Liver (tissue), 9 donors: ENCODE data around the gene TRPM1. TPM values are rescaled to one million over a fixed set of nuclear protein-coding genes. Genes with fewer than 3 reads are reported as not detected.

ENCODE experiments used
- DNase-seq: peaks from one replicate; pipeline ENCODE4 v3.0.0-alpha.2; 2017; ENCODE audit warnings: low spot score
- H3K27ac ChIP-seq, 2 donors: one replicate each; pipeline ENCODE4 v1.7.0; 2013; ENCODE audit warnings: inconsistent platforms in 2 of 2, low read length in 2 of 2, control low read depth in 1 of 2, low read depth in 1 of 2, mild to moderate bottlenecking in 1 of 2
- H3K27me3 ChIP-seq, 4 donors: one replicate each; pipeline versions ENCODE4 v1.6.1 to v1.7.0; 2013; ENCODE audit warnings: low read length in 3 of 4, inconsistent platforms in 1 of 4, mild to moderate bottlenecking in 1 of 4, moderate library complexity in 1 of 4; ENCODE audit not compliant: control insufficient read depth in 4 of 4, insufficient read depth in 4 of 4
- H3K36me3 ChIP-seq, 4 donors: one replicate each; pipeline versions ENCODE4 v1.6.1 to v1.7.0; 2013; ENCODE audit warnings: low read length in 3 of 4, mild to moderate bottlenecking in 3 of 4, low read depth in 1 of 4, moderate library complexity in 1 of 4; ENCODE audit not compliant: control insufficient read depth in 4 of 4, insufficient read depth in 3 of 4
- H3K4me1 ChIP-seq, 4 donors: one replicate each; pipeline versions ENCODE4 v1.6.1 to v1.7.0; 2013; ENCODE audit warnings: low read length in 3 of 4, mild to moderate bottlenecking in 3 of 4, moderate library complexity in 1 of 4; ENCODE audit not compliant: control insufficient read depth in 4 of 4, insufficient read depth in 4 of 4
- H3K4me3 ChIP-seq, 3 donors: one replicate each; pipeline versions ENCODE4 v1.6.1 to v1.7.0; 2013; ENCODE audit warnings: low read length in 3 of 3, control low read depth in 1 of 3, low read depth in 1 of 3, mild to moderate bottlenecking in 1 of 3
- H3K9ac ChIP-seq, 2 donors: one replicate each; pipeline ENCODE4 v1.7.0; 2013; ENCODE audit warnings: low read length in 2 of 2, mild to moderate bottlenecking in 2 of 2, moderate library complexity in 2 of 2, control low read depth in 1 of 2, low read depth in 1 of 2
- H3K9me3 ChIP-seq, 4 donors: one replicate each; pipeline versions ENCODE4 v1.6.1 to v1.7.0; 2013; ENCODE audit warnings: low read length in 3 of 4; ENCODE audit not compliant: control insufficient read depth in 4 of 4
- EGR1 ChIP-seq, 2 donors: IDR thresholded peaks; 2 replicates each; pipeline ENCODE4 v1.6.1; 2016 to 2018; ENCODE audit warnings: antibody characterized with exemption in 2 of 2, low read depth in 2 of 2
- FOXA1 ChIP-seq: IDR thresholded peaks from 2 replicates; pipeline ENCODE4 v1.6.1; 2016; ENCODE audit warnings: antibody characterized with exemption
- FOXA2 ChIP-seq: IDR thresholded peaks from 2 replicates; pipeline ENCODE4 v1.6.1; 2016; ENCODE audit warnings: antibody characterized with exemption
- GABPA ChIP-seq, 2 donors: IDR thresholded peaks in 1 of 2; conservative IDR thresholded peaks in 1 of 2; 2 replicates each; pipeline ENCODE4 v1.6.1; 2016; ENCODE audit warnings: antibody characterized with exemption in 2 of 2, mild to moderate bottlenecking in 1 of 2, moderate library complexity in 1 of 2
- HNF4A ChIP-seq, 2 donors: conservative IDR thresholded peaks; 2 replicates each; pipeline ENCODE4 v1.6.1; 2016; ENCODE audit warnings: antibody characterized with exemption in 2 of 2, mild to moderate bottlenecking in 2 of 2
- HNF4G ChIP-seq: IDR thresholded peaks from 2 replicates; pipeline ENCODE4 v1.6.1; 2016; ENCODE audit warnings: antibody characterized with exemption
- JUND ChIP-seq, 2 donors: IDR thresholded peaks; 2 replicates each; pipeline ENCODE4 v1.6.1; 2016; ENCODE audit warnings: antibody characterized with exemption in 2 of 2
- NR2F2 ChIP-seq: IDR thresholded peaks from 2 replicates; pipeline ENCODE4 v1.6.1; 2016; ENCODE audit warnings: antibody characterized with exemption
- RAD21 ChIP-seq, 2 donors: IDR thresholded peaks; 2 replicates each; pipeline ENCODE4 v1.6.1; 2016; ENCODE audit warnings: antibody characterized with exemption in 2 of 2, mild to moderate bottlenecking in 2 of 2
- RXRA ChIP-seq, 2 donors: IDR thresholded peaks; 2 replicates each; pipeline ENCODE4 v1.6.1; 2017 to 2018; ENCODE audit warnings: antibody characterized with exemption in 2 of 2, mild to moderate bottlenecking in 1 of 2
- SP1 ChIP-seq: IDR thresholded peaks from 2 replicates; pipeline ENCODE4 v1.6.1; 2018; ENCODE audit warnings: antibody characterized with exemption, mild to moderate bottlenecking
- TAF1 ChIP-seq: conservative IDR thresholded peaks from 2 replicates; pipeline ENCODE4 v1.6.1; 2016; ENCODE audit warnings: antibody characterized with exemption, mild to moderate bottlenecking
- YY1 ChIP-seq: IDR thresholded peaks from 2 replicates; pipeline ENCODE4 v1.6.1; 2016; ENCODE audit warnings: antibody characterized with exemption, mild to moderate bottlenecking
- WGBS: extraction: QIAGEN DNeasy Blood & Tissue Kit; methylation state at CpG from one replicate; pipeline ENCODE4 v1.1.7; 2013; 5-methylcytosine and 5-hydroxymethylcytosine counted together
- polyA plus RNA-seq, 2 donors: library from polyadenylated mRNA; stranded (reverse) in 1 of 2; unstranded in 1 of 2; fragments of 200-250 nt in 1 of 2; fragments of >200 nt in 1 of 2; fragmentation: Nextera tagmentation in 1 of 2; extraction: Ambion mirVana in 1 of 2; gene quantifications; one replicate each; pipeline versions ENCODE4 v1.2.1 to v1.2.3, GENCODE V29; 2013 to 2015
- total RNA-seq, 2 donors: library from RNA; depleted of rRNA; stranded (reverse); fragments of >200 nt; gene quantifications; one replicate each; pipeline ENCODE4 v1.2.3, GENCODE V29; 2014
- TF ChIP-seq, protein P1 (sequence below): fragments of 150-350 bp; IDR thresholded peaks from 2 replicates; pipeline ENCODE4 v1.5.1; 2017; ENCODE audit warnings: improper control_type of control experiment, low read depth, low read length; ENCODE audit not compliant: missing input control
- TF ChIP-seq, protein P2 (sequence below): IDR thresholded peaks from 2 replicates; pipeline ENCODE4 v1.6.1; 2016; ENCODE audit warnings: antibody characterized with exemption, mild to moderate bottlenecking
- TF ChIP-seq, protein P3 (sequence below): IDR thresholded peaks from 2 replicates; pipeline ENCODE4 v1.6.1; 2016; ENCODE audit warnings: antibody characterized with exemption
- TF ChIP-seq, protein P4 (sequence below): IDR thresholded peaks from 2 replicates; pipeline ENCODE4 v1.6.1; 2016; ENCODE audit warnings: antibody characterized with exemption
- TF ChIP-seq, protein P5 (sequence below): IDR thresholded peaks from 2 replicates; pipeline ENCODE4 v1.6.1; 2016; ENCODE audit warnings: antibody characterized with exemption
- donor health status: healthy.
- donor health status: healthy.
- donor health status: healthy.
- donor health status: healthy.
- donor health status: healthy.

The TRPM1 gene
- total and polyA plus RNA-seq, 4 donors, result not detected

DNA sequence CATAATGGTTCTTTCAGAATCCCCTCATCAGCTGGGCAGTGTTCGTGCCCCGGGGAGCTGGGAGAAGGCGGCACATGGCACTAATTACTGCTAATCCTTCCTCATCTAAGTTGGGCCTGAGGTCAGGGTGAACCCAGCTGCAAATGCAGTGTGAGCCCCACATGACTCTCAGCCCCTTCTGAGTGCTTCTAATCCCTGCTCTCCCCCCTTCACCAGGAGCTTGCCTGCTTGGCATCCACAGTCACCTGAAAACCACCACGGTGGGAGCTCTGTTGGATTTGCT, 455 bp upstream of the TRPM1 start:
- Histone ChIP-seq H3K27ac (no peak overlapping the region), H3K36me3 (no peaks in the 10 kb centered on the region), H3K4me3 (no peak overlapping the region), H3K9ac (no peak overlapping the region), H3K4me1 (peaks cover 3 to 27% (median 20%) of the 10 kb centered on the region in 4 donors), H3K27me3 (no peaks in the 10 kb centered on the region), H3K9me3 (no peaks in the 10 kb centered on the region)
- WGBS, result 89% methylated on average over 4 of the region's 4 CpGs
- TF ChIP-seq YY1, result no peak
- TF ChIP-seq, protein P1, sequence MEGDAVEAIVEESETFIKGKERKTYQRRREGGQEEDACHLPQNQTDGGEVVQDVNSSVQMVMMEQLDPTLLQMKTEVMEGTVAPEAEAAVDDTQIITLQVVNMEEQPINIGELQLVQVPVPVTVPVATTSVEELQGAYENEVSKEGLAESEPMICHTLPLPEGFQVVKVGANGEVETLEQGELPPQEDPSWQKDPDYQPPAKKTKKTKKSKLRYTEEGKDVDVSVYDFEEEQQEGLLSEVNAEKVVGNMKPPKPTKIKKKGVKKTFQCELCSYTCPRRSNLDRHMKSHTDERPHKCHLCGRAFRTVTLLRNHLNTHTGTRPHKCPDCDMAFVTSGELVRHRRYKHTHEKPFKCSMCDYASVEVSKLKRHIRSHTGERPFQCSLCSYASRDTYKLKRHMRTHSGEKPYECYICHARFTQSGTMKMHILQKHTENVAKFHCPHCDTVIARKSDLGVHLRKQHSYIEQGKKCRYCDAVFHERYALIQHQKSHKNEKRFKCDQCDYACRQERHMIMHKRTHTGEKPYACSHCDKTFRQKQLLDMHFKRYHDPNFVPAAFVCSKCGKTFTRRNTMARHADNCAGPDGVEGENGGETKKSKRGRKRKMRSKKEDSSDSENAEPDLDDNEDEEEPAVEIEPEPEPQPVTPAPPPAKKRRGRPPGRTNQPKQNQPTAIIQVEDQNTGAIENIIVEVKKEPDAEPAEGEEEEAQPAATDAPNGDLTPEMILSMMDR, result no peak
- TF ChIP-seq, protein P2, sequence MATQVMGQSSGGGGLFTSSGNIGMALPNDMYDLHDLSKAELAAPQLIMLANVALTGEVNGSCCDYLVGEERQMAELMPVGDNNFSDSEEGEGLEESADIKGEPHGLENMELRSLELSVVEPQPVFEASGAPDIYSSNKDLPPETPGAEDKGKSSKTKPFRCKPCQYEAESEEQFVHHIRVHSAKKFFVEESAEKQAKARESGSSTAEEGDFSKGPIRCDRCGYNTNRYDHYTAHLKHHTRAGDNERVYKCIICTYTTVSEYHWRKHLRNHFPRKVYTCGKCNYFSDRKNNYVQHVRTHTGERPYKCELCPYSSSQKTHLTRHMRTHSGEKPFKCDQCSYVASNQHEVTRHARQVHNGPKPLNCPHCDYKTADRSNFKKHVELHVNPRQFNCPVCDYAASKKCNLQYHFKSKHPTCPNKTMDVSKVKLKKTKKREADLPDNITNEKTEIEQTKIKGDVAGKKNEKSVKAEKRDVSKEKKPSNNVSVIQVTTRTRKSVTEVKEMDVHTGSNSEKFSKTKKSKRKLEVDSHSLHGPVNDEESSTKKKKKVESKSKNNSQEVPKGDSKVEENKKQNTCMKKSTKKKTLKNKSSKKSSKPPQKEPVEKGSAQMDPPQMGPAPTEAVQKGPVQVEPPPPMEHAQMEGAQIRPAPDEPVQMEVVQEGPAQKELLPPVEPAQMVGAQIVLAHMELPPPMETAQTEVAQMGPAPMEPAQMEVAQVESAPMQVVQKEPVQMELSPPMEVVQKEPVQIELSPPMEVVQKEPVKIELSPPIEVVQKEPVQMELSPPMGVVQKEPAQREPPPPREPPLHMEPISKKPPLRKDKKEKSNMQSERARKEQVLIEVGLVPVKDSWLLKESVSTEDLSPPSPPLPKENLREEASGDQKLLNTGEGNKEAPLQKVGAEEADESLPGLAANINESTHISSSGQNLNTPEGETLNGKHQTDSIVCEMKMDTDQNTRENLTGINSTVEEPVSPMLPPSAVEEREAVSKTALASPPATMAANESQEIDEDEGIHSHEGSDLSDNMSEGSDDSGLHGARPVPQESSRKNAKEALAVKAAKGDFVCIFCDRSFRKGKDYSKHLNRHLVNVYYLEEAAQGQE, result no peak
- TF ChIP-seq FOXA1, result no peak
- no peak for TF ChIP-seq HNF4A (conservative IDR thresholded peaks at IDR 0.05)
- TF ChIP-seq TAF1, result no peak
- TF ChIP-seq GABPA (IDR thresholded peaks at IDR 0.05 in 1 of 2, conservative IDR thresholded peaks at IDR 0.05 in 1 of 2), result no peak
- no peak for TF ChIP-seq HNF4G
- TF ChIP-seq, protein P3, sequence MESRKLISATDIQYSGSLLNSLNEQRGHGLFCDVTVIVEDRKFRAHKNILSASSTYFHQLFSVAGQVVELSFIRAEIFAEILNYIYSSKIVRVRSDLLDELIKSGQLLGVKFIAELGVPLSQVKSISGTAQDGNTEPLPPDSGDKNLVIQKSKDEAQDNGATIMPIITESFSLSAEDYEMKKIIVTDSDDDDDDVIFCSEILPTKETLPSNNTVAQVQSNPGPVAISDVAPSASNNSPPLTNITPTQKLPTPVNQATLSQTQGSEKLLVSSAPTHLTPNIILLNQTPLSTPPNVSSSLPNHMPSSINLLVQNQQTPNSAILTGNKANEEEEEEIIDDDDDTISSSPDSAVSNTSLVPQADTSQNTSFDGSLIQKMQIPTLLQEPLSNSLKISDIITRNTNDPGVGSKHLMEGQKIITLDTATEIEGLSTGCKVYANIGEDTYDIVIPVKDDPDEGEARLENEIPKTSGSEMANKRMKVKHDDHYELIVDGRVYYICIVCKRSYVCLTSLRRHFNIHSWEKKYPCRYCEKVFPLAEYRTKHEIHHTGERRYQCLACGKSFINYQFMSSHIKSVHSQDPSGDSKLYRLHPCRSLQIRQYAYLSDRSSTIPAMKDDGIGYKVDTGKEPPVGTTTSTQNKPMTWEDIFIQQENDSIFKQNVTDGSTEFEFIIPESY, result no peak
- no peak for TF ChIP-seq RAD21 (IDR thresholded peaks at IDR 0.05)
- no peak for TF ChIP-seq FOXA2
- TF ChIP-seq SP1, result no peak
- no peak for TF ChIP-seq RXRA (IDR thresholded peaks at IDR 0.05)
- no peak for TF ChIP-seq EGR1 (IDR thresholded peaks at IDR 0.05; ENCODE audit: low read depth in 2 of 2)
- TF ChIP-seq, protein P4, sequence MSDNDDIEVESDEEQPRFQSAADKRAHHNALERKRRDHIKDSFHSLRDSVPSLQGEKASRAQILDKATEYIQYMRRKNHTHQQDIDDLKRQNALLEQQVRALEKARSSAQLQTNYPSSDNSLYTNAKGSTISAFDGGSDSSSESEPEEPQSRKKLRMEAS, result no peak
- TF ChIP-seq JUND (IDR thresholded peaks at IDR 0.05), result no peak
- no peak for TF ChIP-seq NR2F2
- no peak for DNase-seq

DNA sequence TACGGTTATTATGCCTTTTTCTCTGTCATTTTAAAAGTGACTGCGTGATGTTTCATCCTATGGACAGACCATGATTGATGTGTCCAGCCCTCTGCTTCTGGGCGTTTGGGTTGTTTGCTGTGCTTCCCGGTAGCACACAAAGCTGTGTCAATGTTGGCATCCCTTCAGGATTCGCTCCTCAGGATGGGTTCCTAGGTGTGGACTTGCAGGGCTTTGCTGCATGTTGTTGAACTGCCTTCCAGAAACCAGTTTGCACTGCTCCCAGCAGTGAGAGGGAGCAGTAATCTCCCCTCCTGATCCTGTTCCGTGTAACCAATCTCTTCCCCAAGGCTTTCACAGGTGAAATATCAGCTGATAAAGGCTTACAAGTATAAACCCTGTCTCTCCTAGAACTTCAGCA, 787 bp downstream of the TRPM1 start:
- Histone ChIP-seq H3K9me3 (no peaks in the 10 kb centered on the region), H3K36me3 (no peaks in the 10 kb centered on the region), H3K4me1 (peaks cover 3 to 27% (median 20%) of the 10 kb centered on the region in 4 donors), H3K27me3 (no peaks in the 10 kb centered on the region), H3K27ac (no peak overlapping the region), H3K4me3 (no peak overlapping the region), H3K9ac (no peak overlapping the region)
- no peak for DNase-seq
- WGBS, result 66% methylated on average over 6 of the region's 6 CpGs
- TF ChIP-seq, protein P4, result no peak
- no peak for TF ChIP-seq SP1
- TF ChIP-seq YY1, result no peak
- no peak for TF ChIP-seq GABPA (IDR thresholded peaks at IDR 0.05 in 1 of 2, conservative IDR thresholded peaks at IDR 0.05 in 1 of 2)
- TF ChIP-seq, protein P3, result no peak
- no peak for TF ChIP-seq FOXA2
- no peak for TF ChIP-seq HNF4A (conservative IDR thresholded peaks at IDR 0.05)
- TF ChIP-seq RAD21 (IDR thresholded peaks at IDR 0.05), result no peak
- TF ChIP-seq RXRA (IDR thresholded peaks at IDR 0.05), result no peak
- TF ChIP-seq, protein P5, sequence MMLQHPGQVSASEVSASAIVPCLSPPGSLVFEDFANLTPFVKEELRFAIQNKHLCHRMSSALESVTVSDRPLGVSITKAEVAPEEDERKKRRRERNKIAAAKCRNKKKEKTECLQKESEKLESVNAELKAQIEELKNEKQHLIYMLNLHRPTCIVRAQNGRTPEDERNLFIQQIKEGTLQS, result no peak
- TF ChIP-seq HNF4G, result no peak
- TF ChIP-seq FOXA1, result no peak
- TF ChIP-seq NR2F2, result no peak
- TF ChIP-seq TAF1, result no peak
- TF ChIP-seq JUND (IDR thresholded peaks at IDR 0.05), result no peak
- TF ChIP-seq, protein P2, result no peak
- no peak for TF ChIP-seq EGR1 (IDR thresholded peaks at IDR 0.05; ENCODE audit: low read depth in 2 of 2)
